Measurements from ENCODE around the gene AHR.

The AHR gene

GRCh38 chr7:17304926-17305325 lies 6.5 kb downstream of the AHR start:
- DNase-seq (ENCODE audit: low read depth in 2 of 2): peak in 1 of 2 donors; percentile 5

DNA sequence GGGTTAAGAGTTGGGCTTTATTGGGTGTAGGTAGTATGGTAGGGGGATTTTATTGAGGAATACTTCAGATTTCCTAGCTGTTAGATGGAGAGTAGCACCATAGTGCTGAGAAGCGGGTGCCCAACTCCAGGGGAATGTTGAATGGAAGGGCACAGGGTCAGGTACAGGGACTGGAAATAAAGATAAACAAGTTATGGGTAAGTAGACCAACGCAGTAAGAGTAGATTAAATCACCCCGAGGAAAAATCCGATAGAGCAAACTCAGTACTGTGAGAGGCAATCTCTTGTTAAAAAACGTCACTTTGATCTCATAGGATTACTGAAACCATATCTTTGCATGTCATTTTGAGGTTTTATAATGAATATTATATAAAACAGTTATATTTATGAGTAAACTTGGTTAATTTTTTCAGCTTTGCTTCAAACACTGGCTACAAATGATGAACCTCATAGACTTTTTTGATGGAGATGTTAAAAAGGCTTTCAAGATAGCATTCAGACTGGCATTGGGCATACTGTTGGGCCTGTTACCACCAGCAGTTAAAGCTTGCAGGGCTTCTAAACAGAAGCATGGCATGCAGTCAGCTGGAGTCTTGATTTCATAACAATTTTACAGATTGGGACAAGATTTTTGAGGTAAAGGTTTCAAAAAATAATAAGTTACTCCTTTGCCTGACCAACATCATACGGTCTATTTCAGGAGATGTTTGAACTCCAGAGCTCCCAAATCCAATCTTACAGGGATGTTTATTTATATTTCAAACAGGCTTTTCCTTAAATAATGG lies 7.1 kb downstream of the AHR start:
- no peak for DNase-seq (ENCODE audit: low read depth in 2 of 2)

- DNase-seq (ENCODE audit: low read depth in 2 of 2): no peak
Measured at GRCh38 chr7:17307000-17307399, 8.5 kb downstream of the AHR start.

GRCh38 chr7:17307558-17307957 lies 9.1 kb downstream of the AHR start:
- no peak for DNase-seq (ENCODE audit: low read depth in 2 of 2)

GRCh38 chr7:17307969-17308648 lies 9.7 kb downstream of the AHR start:
- DNase-seq (ENCODE audit: low read depth in 2 of 2): no peak

- no peak for DNase-seq (ENCODE audit: low read depth in 2 of 2)
Measured at GRCh38 chr7:17311194-17311593, 12.7 kb downstream of the AHR start.

GRCh38 chr7:17311952-17312351 lies 13.5 kb downstream of the AHR start:
- no peak for DNase-seq (ENCODE audit: low read depth in 2 of 2)

GRCh38 chr7:17312641-17313040 lies 14.2 kb downstream of the AHR start:
- DNase-seq (ENCODE audit: low read depth in 2 of 2): no peak

GRCh38 chr7:17313194-17313593 lies 14.7 kb downstream of the AHR start:
- no peak for DNase-seq (ENCODE audit: low read depth in 2 of 2)

DNA sequence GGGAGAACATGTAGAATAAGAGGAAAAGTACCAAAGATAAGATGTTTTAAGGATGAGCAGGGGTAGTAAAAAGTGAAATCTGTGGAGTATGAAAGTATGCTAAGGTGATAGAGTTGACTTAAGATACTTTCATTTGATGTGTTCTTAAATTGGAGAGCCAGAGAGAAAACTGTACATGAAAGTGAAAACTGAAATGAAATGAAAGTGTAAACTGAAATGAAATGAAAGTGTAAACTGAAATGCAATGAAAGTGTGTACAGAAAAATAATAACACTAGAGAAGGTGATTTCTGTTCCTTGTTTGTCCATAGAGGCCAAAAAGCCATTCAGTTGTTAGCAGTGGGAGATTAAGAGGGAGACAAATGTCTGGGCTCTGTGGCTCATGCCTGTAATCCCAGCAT lies 17.5 kb downstream of the AHR start:
- no peak for DNase-seq (ENCODE audit: low read depth in 2 of 2)

- DNase-seq (ENCODE audit: low read depth in 2 of 2): no peak
Measured at GRCh38 chr7:17318146-17318545, 19.7 kb downstream of the AHR start.

DNA sequence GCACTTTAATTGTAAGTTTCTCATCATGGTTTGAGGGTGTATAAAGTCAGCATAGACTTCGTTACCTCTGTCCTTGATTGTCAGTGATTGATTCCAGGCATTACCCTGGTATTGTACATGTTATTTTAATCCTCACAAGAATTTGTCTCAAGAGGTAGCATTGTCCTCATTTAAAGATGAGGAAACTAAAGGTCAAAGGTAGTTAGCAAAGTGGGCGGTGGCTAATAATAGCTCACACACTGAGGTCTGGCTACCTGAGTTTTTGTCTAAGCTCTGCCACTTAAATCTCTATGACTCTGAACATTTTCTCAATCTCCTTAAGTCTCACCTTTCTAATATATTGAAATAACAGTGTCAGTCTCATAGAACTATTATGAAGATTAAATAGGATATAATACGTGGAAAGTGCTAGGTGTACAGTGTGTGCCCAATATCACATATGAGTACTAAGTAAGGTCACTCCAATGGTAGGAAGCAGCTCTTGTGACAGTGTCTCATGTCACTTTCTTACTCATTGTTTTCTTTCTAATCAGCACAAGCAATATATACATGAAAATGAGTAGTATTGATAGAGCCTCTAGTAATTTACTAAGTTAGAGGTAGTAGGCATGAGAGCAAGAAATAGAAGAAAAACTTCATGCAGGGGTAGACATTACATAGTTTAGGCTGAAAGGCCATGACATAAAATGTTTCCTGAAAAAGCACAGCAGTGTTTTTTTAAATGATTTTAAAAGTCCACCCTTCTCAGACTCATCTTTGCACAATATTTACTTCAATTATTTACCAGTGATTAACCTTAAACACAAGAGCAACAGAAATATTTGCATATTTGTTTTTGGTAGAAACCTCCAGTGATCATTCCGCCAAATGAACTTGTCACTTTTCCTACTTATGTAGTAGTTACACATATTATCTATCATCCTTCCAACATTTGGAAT lies 21.0 kb downstream of the AHR start:
- DNase-seq (ENCODE audit: low read depth in 2 of 2): no peak

DNA sequence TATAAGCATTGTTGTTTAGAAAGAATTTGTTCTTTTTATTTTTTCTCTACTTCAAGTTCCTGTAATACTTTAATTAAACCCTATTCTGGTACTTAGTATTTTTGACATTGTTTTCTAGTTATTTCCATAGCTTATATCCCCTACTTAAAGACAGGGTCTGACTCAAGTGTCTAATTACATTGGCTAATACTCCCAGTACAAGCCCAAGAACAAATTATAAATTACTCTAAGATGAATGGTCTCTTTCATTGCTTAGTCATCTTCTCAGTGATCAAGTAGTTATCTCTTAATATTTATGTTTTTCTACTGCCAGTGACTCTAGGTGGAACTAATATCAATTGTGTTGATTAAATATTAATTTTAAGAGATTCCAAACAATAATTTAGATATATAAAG lies 21.6 kb downstream of the AHR start:
- DNase-seq (ENCODE audit: low read depth in 2 of 2): no peak

- no peak for DNase-seq (ENCODE audit: low read depth in 2 of 2)
Measured at GRCh38 chr7:17320657-17321056, 22.2 kb downstream of the AHR start.

GRCh38 chr7:17325364-17325763 lies 26.9 kb downstream of the AHR start:
- no peak for DNase-seq (ENCODE audit: low read depth in 2 of 2)

- DNase-seq (ENCODE audit: low read depth in 2 of 2): no peak
Measured at GRCh38 chr7:17326378-17326777, 27.9 kb downstream of the AHR start.

GRCh38 chr7:17328641-17329040 lies 30.2 kb downstream of the AHR start:
- DNase-seq (ENCODE audit: low read depth in 2 of 2): no peak

DNA sequence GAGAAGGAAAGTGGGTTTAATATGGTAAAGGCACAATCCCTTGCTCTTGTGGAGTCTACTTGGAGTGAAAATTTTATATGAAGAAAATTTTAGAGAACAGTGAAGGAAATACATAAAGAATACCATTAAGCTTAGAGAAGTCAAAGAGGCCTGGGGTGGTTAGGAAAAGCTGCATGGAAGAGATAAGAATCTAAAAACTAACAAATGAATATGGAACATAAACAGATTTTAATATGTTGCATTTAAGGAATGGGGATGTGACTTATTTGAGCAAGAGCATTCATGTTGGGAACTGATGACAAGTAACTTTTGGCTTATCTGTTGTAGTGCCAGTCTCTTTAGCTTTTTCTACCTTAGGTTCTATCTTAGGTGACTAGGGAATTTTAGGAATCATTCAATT lies 31.0 kb downstream of the AHR start:
- DNase-seq (ENCODE audit: low read depth in 2 of 2): no peak

GRCh38 chr7:17331891-17332501 lies 33.5 kb downstream of the AHR start:
- DNase-seq (ENCODE audit: low read depth in 2 of 2): no peak

DNA sequence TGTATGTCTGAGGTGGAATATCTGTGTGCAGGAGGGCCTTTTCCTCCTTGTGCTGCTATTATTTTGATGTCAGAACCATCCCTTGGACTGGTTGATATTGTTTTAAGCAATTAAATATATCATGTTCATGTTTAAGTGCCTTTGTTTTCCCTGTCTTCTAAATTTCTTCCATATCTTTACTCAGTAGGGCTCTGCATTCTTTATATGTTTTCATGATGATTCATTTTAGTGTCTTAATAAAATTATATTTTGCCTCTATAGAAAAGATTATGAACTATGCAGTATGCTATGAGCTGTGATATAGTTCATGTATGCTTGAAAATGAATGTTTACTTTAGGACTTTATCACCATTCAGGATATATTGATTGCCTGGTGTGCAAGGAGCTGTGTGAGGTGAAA lies 34.8 kb downstream of the AHR start:
- DNase-seq (ENCODE audit: low read depth in 2 of 2): no peak

- no peak for DNase-seq (ENCODE audit: low read depth in 2 of 2)
Measured at GRCh38 chr7:17336168-17336567, 37.7 kb downstream of the AHR start.

GRCh38 chr7:17339139-17339538 lies 40.7 kb downstream of the AHR start:
- no peak for DNase-seq (ENCODE audit: low read depth in 2 of 2)
